ENCODE measurements around the gene ACTR2.

- TF ChIP-seq, protein P1, sequence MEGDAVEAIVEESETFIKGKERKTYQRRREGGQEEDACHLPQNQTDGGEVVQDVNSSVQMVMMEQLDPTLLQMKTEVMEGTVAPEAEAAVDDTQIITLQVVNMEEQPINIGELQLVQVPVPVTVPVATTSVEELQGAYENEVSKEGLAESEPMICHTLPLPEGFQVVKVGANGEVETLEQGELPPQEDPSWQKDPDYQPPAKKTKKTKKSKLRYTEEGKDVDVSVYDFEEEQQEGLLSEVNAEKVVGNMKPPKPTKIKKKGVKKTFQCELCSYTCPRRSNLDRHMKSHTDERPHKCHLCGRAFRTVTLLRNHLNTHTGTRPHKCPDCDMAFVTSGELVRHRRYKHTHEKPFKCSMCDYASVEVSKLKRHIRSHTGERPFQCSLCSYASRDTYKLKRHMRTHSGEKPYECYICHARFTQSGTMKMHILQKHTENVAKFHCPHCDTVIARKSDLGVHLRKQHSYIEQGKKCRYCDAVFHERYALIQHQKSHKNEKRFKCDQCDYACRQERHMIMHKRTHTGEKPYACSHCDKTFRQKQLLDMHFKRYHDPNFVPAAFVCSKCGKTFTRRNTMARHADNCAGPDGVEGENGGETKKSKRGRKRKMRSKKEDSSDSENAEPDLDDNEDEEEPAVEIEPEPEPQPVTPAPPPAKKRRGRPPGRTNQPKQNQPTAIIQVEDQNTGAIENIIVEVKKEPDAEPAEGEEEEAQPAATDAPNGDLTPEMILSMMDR (IDR thresholded peaks at IDR 0.05; ENCODE audit: poor library complexity) = no peak
- TF ChIP-seq EZH2 (IDR thresholded peaks at IDR 0.05; ENCODE audit: borderline replicate concordance) (no peak), EZH2phosphoT487 (IDR thresholded peaks at IDR 0.05; ENCODE audit: low read depth, severe bottlenecking, unreplicated experiment) (no peak)
Observed at GRCh38 chr2:65277791-65278483, 50.3 kb downstream of the ACTR2 start.
